ENCODE measurements around the gene NFAM1. TPM values are rescaled to one million over a fixed set of nuclear protein-coding genes. Genes with fewer than 3 reads are reported as not detected.

NFAM1 gene
- total RNA-seq, 1 donor from 2014 or later = 0.19 TPM

GRCh38 chr22:42371099-42371498, 61.1 kb downstream of the NFAM1 start:
- H3K9me3 Mint-ChIP-seq = no peaks in the 10 kb centered on the region

GRCh38 chr22:42369250-42370041, 62.8 kb downstream of the NFAM1 start:
- H3K4me1 Mint-ChIP-seq = peaks cover 63% of the 10 kb centered on the region
- no peak overlapping the region for H3K27ac ChIP-seq
- no peaks in the 10 kb centered on the region for H3K36me3 ChIP-seq
- peak; percentile 97 for DNase-seq (ENCODE audit: low spot score)
- peaks cover 19% of the 10 kb centered on the region for H3K27me3 Mint-ChIP-seq (ENCODE audit: insufficient read depth, low read depth)
- no peaks in the 10 kb centered on the region for H3K9me3 Mint-ChIP-seq
- H3K4me1 ChIP-seq = peaks cover 44% of the 10 kb centered on the region
- peak overlapping the region; percentile 72 for H3K4me3 ChIP-seq
- no peaks in the 10 kb centered on the region for H3K9me3 ChIP-seq (ENCODE audit: low read depth)
- H3F3A ChIP-seq (ENCODE audit: low read depth) = peaks cover 56% of the 10 kb centered on the region
- peaks cover 13% of the 10 kb centered on the region for H3K79me2 ChIP-seq (ENCODE audit: low read depth)
- peaks cover 32% of the 10 kb centered on the region for H3K27me3 ChIP-seq
- peak overlapping the region; percentile 90 for H3K4me2 ChIP-seq
- no peak overlapping the region for H3K9ac ChIP-seq
- TF ChIP-seq EZH2phosphoT487 (IDR thresholded peaks at IDR 0.05) (no peak), EZH2 (IDR thresholded peaks at IDR 0.05) (no peak)
- TF ChIP-seq, protein P1, sequence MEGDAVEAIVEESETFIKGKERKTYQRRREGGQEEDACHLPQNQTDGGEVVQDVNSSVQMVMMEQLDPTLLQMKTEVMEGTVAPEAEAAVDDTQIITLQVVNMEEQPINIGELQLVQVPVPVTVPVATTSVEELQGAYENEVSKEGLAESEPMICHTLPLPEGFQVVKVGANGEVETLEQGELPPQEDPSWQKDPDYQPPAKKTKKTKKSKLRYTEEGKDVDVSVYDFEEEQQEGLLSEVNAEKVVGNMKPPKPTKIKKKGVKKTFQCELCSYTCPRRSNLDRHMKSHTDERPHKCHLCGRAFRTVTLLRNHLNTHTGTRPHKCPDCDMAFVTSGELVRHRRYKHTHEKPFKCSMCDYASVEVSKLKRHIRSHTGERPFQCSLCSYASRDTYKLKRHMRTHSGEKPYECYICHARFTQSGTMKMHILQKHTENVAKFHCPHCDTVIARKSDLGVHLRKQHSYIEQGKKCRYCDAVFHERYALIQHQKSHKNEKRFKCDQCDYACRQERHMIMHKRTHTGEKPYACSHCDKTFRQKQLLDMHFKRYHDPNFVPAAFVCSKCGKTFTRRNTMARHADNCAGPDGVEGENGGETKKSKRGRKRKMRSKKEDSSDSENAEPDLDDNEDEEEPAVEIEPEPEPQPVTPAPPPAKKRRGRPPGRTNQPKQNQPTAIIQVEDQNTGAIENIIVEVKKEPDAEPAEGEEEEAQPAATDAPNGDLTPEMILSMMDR (IDR thresholded peaks at IDR 0.05) = no peak
- H3K4me3 Mint-ChIP-seq = peak overlapping the region; percentile 88
- peak overlapping the region; percentile 42 for H3K27ac Mint-ChIP-seq
- no peaks in the 10 kb centered on the region for H3K36me3 Mint-ChIP-seq
- peak overlapping the region; percentile 96 for H2AFZ ChIP-seq (replicated peaks)
- peaks cover 39% of the 10 kb centered on the region for H4K20me1 ChIP-seq (ENCODE audit: low read depth)

More at GRCh38 chr22:42371099-42371498, 61.1 kb downstream of the NFAM1 start:
- Histone ChIP-seq H3K4me3 (no peak overlapping the region), H3F3A (ENCODE audit: low read depth) (peaks cover 42% of the 10 kb centered on the region), H3K27ac (no peak overlapping the region), H3K79me2 (ENCODE audit: low read depth) (peaks cover 13% of the 10 kb centered on the region), H2AFZ (replicated peaks) (no peak overlapping the region), H3K27me3 (peaks cover 29% of the 10 kb centered on the region), H3K36me3 (no peaks in the 10 kb centered on the region), H3K4me1 (peaks cover 30% of the 10 kb centered on the region), H3K9me3 (ENCODE audit: low read depth) (no peaks in the 10 kb centered on the region), H3K9ac (no peak overlapping the region), H4K20me1 (ENCODE audit: low read depth) (peaks cover 22% of the 10 kb centered on the region), H3K4me2 (peak overlapping the region; percentile 51)
- no peak for TF ChIP-seq EZH2 (IDR thresholded peaks at IDR 0.05)
- TF ChIP-seq EZH2phosphoT487 (IDR thresholded peaks at IDR 0.05) = no peak
- TF ChIP-seq, protein P1 (IDR thresholded peaks at IDR 0.05) = no peak
- Mint-ChIP-seq H3K36me3 (no peaks in the 10 kb centered on the region), H3K4me1 (peaks cover 54% of the 10 kb centered on the region), H3K27me3 (ENCODE audit: insufficient read depth, low read depth) (peaks cover 21% of the 10 kb centered on the region), H3K27ac (no peak overlapping the region), H3K4me3 (peak overlapping the region; percentile 53)
- no peak for DNase-seq (ENCODE audit: low spot score)

DNA sequence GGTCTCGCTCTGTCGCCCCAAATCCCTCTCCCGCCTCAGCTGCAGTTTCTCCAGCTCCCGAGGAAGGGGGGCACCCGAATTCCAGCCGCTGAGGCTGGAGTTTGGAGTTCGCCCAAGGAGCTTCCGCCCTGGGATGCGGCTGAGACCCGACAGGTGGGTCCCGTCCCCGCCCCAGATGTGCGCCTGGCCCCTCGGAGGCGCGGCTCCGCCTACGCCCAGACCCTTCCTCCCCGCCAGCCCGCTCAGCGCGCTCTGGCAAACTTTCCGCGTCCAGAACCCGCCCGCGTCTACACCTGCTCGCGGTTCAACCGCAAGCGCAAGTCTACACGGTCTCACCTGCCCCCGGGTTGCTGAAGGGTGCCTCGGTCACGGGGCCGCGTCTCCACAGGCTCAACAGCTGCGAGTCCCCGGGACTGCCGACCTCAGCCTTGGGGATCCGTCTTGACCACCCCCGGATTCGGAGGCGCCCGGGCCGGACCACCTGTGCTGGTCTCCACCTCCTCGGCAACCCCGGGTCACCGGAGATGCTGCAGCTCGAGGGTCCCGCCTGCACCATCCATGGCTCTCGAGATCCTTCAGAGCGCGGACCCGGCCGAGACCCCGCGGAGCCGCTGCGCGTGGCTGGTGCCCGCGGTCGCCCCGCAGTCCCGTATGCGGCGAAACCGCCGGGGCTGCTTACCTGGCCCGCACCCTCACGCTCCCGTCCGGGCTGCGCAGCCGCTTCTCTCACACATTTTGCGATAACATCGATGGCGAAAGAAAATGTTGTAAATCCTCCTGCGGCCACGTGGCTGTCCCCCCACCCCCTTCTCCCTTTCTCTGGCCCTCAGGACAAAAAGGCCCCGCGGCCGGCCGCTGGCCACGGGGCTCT, 63.6 kb downstream of the NFAM1 start:
- Mint-ChIP-seq H3K4me3 (peak overlapping the region; percentile 88), H3K4me1 (peaks cover 64% of the 10 kb centered on the region), H3K9me3 (no peaks in the 10 kb centered on the region), H3K27ac (no peak overlapping the region), H3K36me3 (no peaks in the 10 kb centered on the region), H3K27me3 (ENCODE audit: insufficient read depth, low read depth) (peaks cover 19% of the 10 kb centered on the region)
- Histone ChIP-seq H3K79me2 (ENCODE audit: low read depth) (peaks cover 17% of the 10 kb centered on the region), H3K9me3 (ENCODE audit: low read depth) (no peaks in the 10 kb centered on the region), H3K27me3 (peaks cover 32% of the 10 kb centered on the region), H2AFZ (replicated peaks) (peak overlapping the region; percentile 96), H3K4me1 (peaks cover 51% of the 10 kb centered on the region), H3F3A (ENCODE audit: low read depth) (peaks cover 63% of the 10 kb centered on the region), H3K36me3 (no peaks in the 10 kb centered on the region), H4K20me1 (ENCODE audit: low read depth) (peaks cover 47% of the 10 kb centered on the region), H3K4me3 (peak overlapping the region; percentile 72), H3K9ac (no peak overlapping the region), H3K4me2 (peak overlapping the region; percentile 90), H3K27ac (no peak overlapping the region)
- DNase-seq (ENCODE audit: low spot score) = peak; percentile 76
- TF ChIP-seq, protein P1 (IDR thresholded peaks at IDR 0.05) = peak; percentile 5
- TF ChIP-seq EZH2 (IDR thresholded peaks at IDR 0.05) = peak; percentile 80
- TF ChIP-seq EZH2phosphoT487 (IDR thresholded peaks at IDR 0.05) = peak; percentile 55

Measured in neural progenitor cell (in vitro differentiated cells).